Glomerular endothelial cell (primary cell): ENCODE results near the gene ATP9B. TPM values are rescaled to one million over a fixed set of nuclear protein-coding genes. Genes with fewer than 3 reads are reported as not detected.
"Not testable (repeated sequence)": the region's sequence is repeated elsewhere in the genome, so short reads cannot be mapped to it uniquely, and the experiment has no call there.

Source experiments
- DNase-seq: peaks from one replicate; pipeline ENCODE4 v3.0.0-alpha.2; 2011; ENCODE audit warnings: low read depth, low spot score; ENCODE audit errors: extremely low read depth
- total RNA-seq: library from RNA; depleted of rRNA; stranded (reverse); fragments of >200 nt; gene quantifications from 2 replicates; pipeline ENCODE4 v1.2.3, GENCODE V29; 2015

Gene ATP9B
- total RNA-seq, 1 donor from 2014 or later, result 18.6 TPM

- DNase-seq, result no peak
These were observed 64.5 kb downstream of the ATP9B start for GRCh38 chr18:79133724-79134123.

- no peak for DNase-seq
These were observed 66.7 kb downstream of the ATP9B start for GRCh38 chr18:79135924-79136323.

- DNase-seq, result no peak
These were observed 67.5 kb downstream of the ATP9B start for GRCh38 chr18:79136742-79137141.

GRCh38 chr18:79139206-79139605, 70.0 kb downstream of the ATP9B start:
- no peak for DNase-seq

- DNase-seq, result no peak
These were observed 77.8 kb downstream of the ATP9B start for GRCh38 chr18:79147014-79147413.

- DNase-seq, result no peak
These were observed 82.0 kb downstream of the ATP9B start for GRCh38 chr18:79151191-79151590.

- no peak for DNase-seq
These were observed 87.1 kb downstream of the ATP9B start for GRCh38 chr18:79156327-79156726.

- no peak for DNase-seq
These were observed 95.5 kb downstream of the ATP9B start for GRCh38 chr18:79164706-79165105.

- DNase-seq, result no peak
These were observed 97.5 kb downstream of the ATP9B start for GRCh38 chr18:79166702-79167101.

- DNase-seq, result no peak
These were observed 98.5 kb downstream of the ATP9B start for GRCh38 chr18:79167526-79168190.

- DNase-seq, result no peak
These were observed 100.9 kb downstream of the ATP9B start for GRCh38 chr18:79169958-79170555.

- DNase-seq, result not testable (repeated sequence)
These were observed 103.1 kb downstream of the ATP9B start for GRCh38 chr18:79172331-79172730.

- DNase-seq, result no peak
These were observed 104.5 kb downstream of the ATP9B start for GRCh38 chr18:79173742-79174141.

- DNase-seq, result no peak
These were observed 108.9 kb downstream of the ATP9B start for GRCh38 chr18:79178113-79178531.

- DNase-seq, result no peak
These were observed 113.0 kb downstream of the ATP9B start for GRCh38 chr18:79182047-79182713.

- no peak for DNase-seq
These were observed 116.5 kb downstream of the ATP9B start for GRCh38 chr18:79185648-79186047.

- DNase-seq, result no peak
These were observed 117.5 kb downstream of the ATP9B start for GRCh38 chr18:79186649-79187048.

GRCh38 chr18:79187532-79188277, 118.5 kb downstream of the ATP9B start:
- no peak for DNase-seq

GRCh38 chr18:79191418-79191817, 122.2 kb downstream of the ATP9B start:
- no peak for DNase-seq

- no peak for DNase-seq
These were observed 122.8 kb downstream of the ATP9B start for GRCh38 chr18:79191956-79192355.

- no peak for DNase-seq
These were observed 124.6 kb downstream of the ATP9B start for GRCh38 chr18:79193826-79194225.
